H1 (cell line): ENCODE measurements around the gene FAM234A. TPM values are rescaled to one million over a fixed set of nuclear protein-coding genes. Genes with fewer than 3 reads are reported as not detected.

Experiments
- CTCF ChIA-PET: fragments of 300-600 bp; sonication (Branson Sonifier 250); formaldehyde crosslinking; loops from one replicate; lab custom pipeline; 2021; ENCODE audit not compliant: partially characterized antibody; lab: Charles Lee
- POLR2A ChIA-PET: fragments of 300-600 bp; sonication (Branson Sonifier 250); formaldehyde crosslinking; loops from one replicate; lab custom pipeline; 2021; ENCODE audit warnings: inconsistent platforms; ENCODE audit not compliant: partially characterized antibody; lab: Charles Lee
- DNase-seq, 2 experiments: peaks; one replicate each; pipeline versions ENCODE4 v3.0.0 to v3.0.0-alpha.2; 2010 to 2022; ENCODE audit warnings: low spot score in 2 of 2, low read depth in 1 of 2, mixed read lengths in 1 of 2
- FAIRE-seq: peaks from 2 replicates; lab custom pipeline; 2011; peaks lifted over from hg19 to GRCh38; lab: Jason Lieb, UNC
- H2AFZ ChIP-seq: 2 replicates; pipeline ENCODE4 v1.8.1; 2012; ENCODE audit warnings: low read length, inconsistent platforms
- H2AK5ac ChIP-seq: 2 replicates; pipeline ENCODE4 v1.6.1; 2013; ENCODE audit warnings: low read depth, low read length
- H2BK120ac ChIP-seq: replicated peaks from 2 replicates; pipeline ENCODE3; 2013; ENCODE audit warnings: low read depth, low read length, inconsistent platforms
- H2BK12ac ChIP-seq: 2 replicates; pipeline ENCODE4 v1.6.1; 2013; ENCODE audit warnings: low read depth, low read length
- H2BK15ac ChIP-seq: 2 replicates; pipeline ENCODE4 v1.6.1; 2013; ENCODE audit warnings: low read length
- H2BK20ac ChIP-seq: 2 replicates; pipeline ENCODE4 v1.6.1; 2013; ENCODE audit warnings: low read length
- H2BK5ac ChIP-seq: 2 replicates; pipeline ENCODE4 v1.6.1; 2013; ENCODE audit warnings: low read depth, low read length
- H3K14ac ChIP-seq: 2 replicates; pipeline ENCODE4 v1.6.1; 2013; ENCODE audit warnings: inconsistent platforms; ENCODE audit not compliant: insufficient read length
- H3K18ac ChIP-seq: 2 replicates; pipeline ENCODE4 v1.6.1; 2013; ENCODE audit warnings: low read length; ENCODE audit errors: extremely low read depth
- H3K23ac ChIP-seq: 2 replicates; pipeline ENCODE4 v1.6.1; 2013; ENCODE audit warnings: inconsistent platforms; ENCODE audit not compliant: insufficient read length
- H3K23me2 ChIP-seq: 2 replicates; pipeline ENCODE4 v1.6.1; 2013; ENCODE audit warnings: low read depth, low read length
- H3K27ac ChIP-seq: 2 replicates; pipeline ENCODE4 v1.6.1; 2011; ENCODE audit warnings: low read depth, low read length, inconsistent platforms
- H3K27me3 ChIP-seq, 4 experiments: replicated peaks in 1 of 4; 1 replicate in 1 of 4; 2 replicates in 3 of 4; pipeline versions ENCODE4 v1.6.1 to v1.8.1; 2011 to 2013; ENCODE audit warnings: low read length in 3 of 4, mild to moderate bottlenecking in 3 of 4, inconsistent platforms in 2 of 4, mixed read lengths in 2 of 4, moderate library complexity in 1 of 4; ENCODE audit not compliant: control insufficient read depth in 3 of 4, insufficient read depth in 3 of 4; ENCODE audit errors: extremely low read depth in 1 of 4
- H3K36me3 ChIP-seq, 4 experiments: 2 replicates each; pipeline versions ENCODE4 v1.6.1 to v1.8.1; 2011 to 2013; ENCODE audit warnings: mild to moderate bottlenecking in 4 of 4, low read length in 3 of 4, moderate library complexity in 2 of 4, control low read depth in 1 of 4, inconsistent platforms in 1 of 4; ENCODE audit not compliant: insufficient read depth in 4 of 4, control insufficient read depth in 2 of 4
- H3K4ac ChIP-seq: replicated peaks from 2 replicates; pipeline ENCODE3; 2013; ENCODE audit warnings: low read length, low read depth, mixed read lengths, inconsistent platforms; ENCODE audit not compliant: insufficient read length
- H3K4me1 ChIP-seq, 4 experiments: replicated peaks in 1 of 4; 1 replicate in 1 of 4; 2 replicates in 3 of 4; pipeline versions ENCODE4 v1.6.1 to v1.8.1; 2011 to 2013; ENCODE audit warnings: low read length in 3 of 4, inconsistent platforms in 2 of 4, mixed read lengths in 1 of 4; ENCODE audit not compliant: insufficient read depth in 4 of 4, control insufficient read depth in 3 of 4
- H3K4me2 ChIP-seq, 2 experiments: 2 replicates each; pipeline versions ENCODE4 v1.6.1 to v1.8.1; 2011 to 2013; ENCODE audit warnings: low read depth in 2 of 2, low read length in 2 of 2, control low read depth in 1 of 2, inconsistent platforms in 1 of 2, mild to moderate bottlenecking in 1 of 2; ENCODE audit not compliant: insufficient read depth in 1 of 2
- H3K4me3 ChIP-seq, 4 experiments: fragments of 200-600, 300-600 bp in 1 of 4; sonication (generic), shearing (Covaris generic), sonication (Bioruptor Twin) in 1 of 4; 2 replicates each; pipeline versions ENCODE4 v1.5.1 to v1.8.1; 2011 to 2016; ENCODE audit warnings: low read length in 4 of 4, low read depth in 3 of 4, control low read depth in 2 of 4, inconsistent platforms in 2 of 4, mild to moderate bottlenecking in 2 of 4, mixed read lengths in 1 of 4, moderate library complexity in 1 of 4; ENCODE audit not compliant: insufficient read depth in 2 of 4; ENCODE audit errors: extremely low read depth in 1 of 4
- H3K56ac ChIP-seq: replicated peaks from 2 replicates; pipeline ENCODE3; 2013; ENCODE audit warnings: low read depth, mild to moderate bottlenecking, mixed read lengths, low read length, inconsistent platforms; ENCODE audit not compliant: insufficient read length
- H3K79me1 ChIP-seq: 2 replicates; pipeline ENCODE4 v1.6.1; 2013; ENCODE audit warnings: low read depth, low read length, control low read depth
- H3K79me2 ChIP-seq, 2 experiments: 2 replicates each; pipeline versions ENCODE4 v1.6.1 to v1.8.1; 2012 to 2013; ENCODE audit warnings: low read length in 2 of 2, mild to moderate bottlenecking in 2 of 2, inconsistent platforms in 1 of 2; ENCODE audit not compliant: insufficient read depth in 2 of 2, control insufficient read depth in 1 of 2
- H3K9ac ChIP-seq, 4 experiments: replicated peaks in 1 of 4; 1 replicate in 1 of 4; 2 replicates in 3 of 4; pipeline versions ENCODE4 v1.6.1 to v1.8.1; 2011 to 2013; ENCODE audit warnings: low read depth in 3 of 4, low read length in 3 of 4, control low read depth in 2 of 4, mild to moderate bottlenecking in 2 of 4, moderate library complexity in 2 of 4, inconsistent platforms in 1 of 4; ENCODE audit errors: extremely low read depth in 1 of 4
- H3K9me3 ChIP-seq, 2 experiments: 2 replicates each; pipeline versions ENCODE4 v1.6.1 to v1.8.1; 2012 to 2013; ENCODE audit warnings: mild to moderate bottlenecking in 2 of 2, moderate library complexity in 2 of 2, control low read depth in 1 of 2, inconsistent platforms in 1 of 2, low read depth in 1 of 2, low read length in 1 of 2, mixed read lengths in 1 of 2; ENCODE audit not compliant: insufficient read depth in 2 of 2
- H4K20me1 ChIP-seq, 2 experiments: replicated peaks in 1 of 2; 2 replicates each; pipeline versions ENCODE3 to v1.8.1; 2011 to 2013; ENCODE audit warnings: inconsistent platforms in 2 of 2, low read length in 2 of 2, mild to moderate bottlenecking in 1 of 2; ENCODE audit not compliant: insufficient read depth in 2 of 2, control insufficient read depth in 1 of 2
- H4K5ac ChIP-seq: 2 replicates; pipeline ENCODE4 v1.6.1; 2013; ENCODE audit warnings: low read length, low read depth, mixed read lengths, inconsistent platforms; ENCODE audit not compliant: insufficient read length
- H4K8ac ChIP-seq: 2 replicates; pipeline ENCODE4 v1.8.0; 2013; ENCODE audit warnings: mild to moderate bottlenecking, moderate library complexity, low read length, inconsistent platforms; ENCODE audit not compliant: insufficient read depth; ENCODE audit errors: extremely low read depth
- H4K91ac ChIP-seq: replicated peaks from 2 replicates; pipeline ENCODE3; 2013; ENCODE audit warnings: low read length, mixed read lengths, inconsistent platforms; ENCODE audit not compliant: insufficient read length
- CEBPB ChIP-seq: IDR thresholded peaks from 2 replicates; pipeline ENCODE4 v1.6.1; 2012; ENCODE audit warnings: low read depth, low read length
- CHD2 ChIP-seq: IDR thresholded peaks from 2 replicates; pipeline ENCODE4 v1.6.1; 2012; ENCODE audit warnings: low read length, improper control_type of control experiment
- HDAC2 ChIP-seq, 2 experiments: fragments of 300-600 bp in 1 of 2; sonication (generic) in 1 of 2; IDR thresholded peaks; 2 replicates each; pipeline ENCODE4 v1.6.1; 2011 to 2012; ENCODE audit warnings: low read depth in 2 of 2, low read length in 2 of 2, mild to moderate bottlenecking in 2 of 2, moderate library complexity in 2 of 2, borderline replicate concordance in 1 of 2, inconsistent platforms in 1 of 2
- JUN ChIP-seq: IDR thresholded peaks from 2 replicates; pipeline ENCODE4 v1.6.1; 2011; ENCODE audit warnings: low read depth, mild to moderate bottlenecking, improper control_type of control experiment, low read length
- KDM1A ChIP-seq: fragments of 200-600, 300-600 bp; sonication (generic); IDR thresholded peaks from 2 replicates; pipeline ENCODE4 v1.7.1; 2016; ENCODE audit warnings: mild to moderate bottlenecking, low read length, borderline replicate concordance
- KDM5A ChIP-seq: fragments of 200-600 bp; IDR thresholded peaks from 2 replicates; pipeline ENCODE4 v1.7.1; 2012; ENCODE audit warnings: mild to moderate bottlenecking, low read length, inconsistent platforms, mixed read lengths
- SP1 ChIP-seq: IDR thresholded peaks from 2 replicates; pipeline ENCODE4 v1.6.1; 2011; ENCODE audit warnings: low read depth, low read length
- SP2 ChIP-seq: IDR thresholded peaks from 2 replicates; pipeline ENCODE4 v1.6.1; 2012; ENCODE audit warnings: mild to moderate bottlenecking, low read length, inconsistent platforms
- WGBS, 2 experiments: shearing (Covaris generic) in 1 of 2; methylation state at CpG; one replicate each; pipeline versions ENCODE4 v1.1.6 to v1.1.7; 2013 to 2015; ENCODE audit warnings: low lambda C conversion rate in 2 of 2, mixed read lengths in 2 of 2, inconsistent platforms in 1 of 2, low coverage in 1 of 2, missing lambda C conversion rate in 1 of 2; ENCODE audit not compliant: insufficient replicate concordance in 2 of 2, insufficient coverage in 1 of 2, insufficient read length in 1 of 2; ENCODE audit errors: extremely low coverage in 1 of 2, missing lambda C conversion rate in 1 of 2; 5-methylcytosine and 5-hydroxymethylcytosine counted together
- polyA plus RNA-seq, 7 experiments: library from polyadenylated mRNA; depleted of rRNA in 3 of 7; stranded (reverse) in 5 of 7; unstranded in 2 of 7; fragments of >200 nt in 5 of 7; fragments of 200-250 nt in 2 of 7; gene quantifications; 1 replicate in 5 of 7; 2 replicates in 1 of 7; 4 replicates in 1 of 7; pipeline versions ENCODE4 v1.2.1 to v1.2.3, GENCODE V29; 2011 to 2013; ENCODE audit warnings: missing spikeins in 2 of 7, mixed read lengths in 2 of 7
- total RNA-seq: library from RNA; stranded (reverse); fragmentation: NEBNext Ultra II Directional; extraction: Animal tissue kit (Norgen Biotek cat#: 25700); gene quantifications from 2 replicates; pipeline ENCODE4 v1.2.1, GENCODE V29; 2021

The FAM234A gene
- total and polyA plus RNA-seq, 2 of the 8 experiments (the other 6 are each of a cell fraction or from before 2014, with no cell fraction given): 80.6 to 104 TPM

DNA sequence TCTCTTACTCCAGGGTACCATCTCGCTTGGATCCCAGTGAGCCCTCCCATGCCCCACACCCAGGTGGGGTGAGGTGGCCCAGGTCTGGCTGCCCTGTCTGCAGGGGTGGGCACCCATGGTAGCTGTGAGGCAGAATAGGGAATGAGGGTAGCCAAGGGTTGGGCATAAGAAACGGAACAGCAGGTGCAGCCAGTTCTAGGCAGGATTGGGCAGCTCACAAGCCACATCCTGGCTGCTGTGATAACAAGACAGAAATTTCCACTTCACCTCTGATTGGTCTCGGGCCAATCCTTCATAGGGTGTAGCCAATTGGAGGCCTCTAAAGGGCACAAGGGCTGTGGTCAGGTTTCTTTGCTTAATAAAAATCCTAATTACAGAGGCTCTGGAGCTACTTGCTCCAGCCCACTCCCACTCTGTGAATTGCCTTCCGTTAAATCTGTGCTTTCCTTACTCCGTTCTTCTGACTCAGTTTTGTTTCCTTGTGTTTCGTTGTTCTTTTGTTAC lies 44.3 kb downstream of the FAM234A start:
- Histone ChIP-seq H2AFZ (no peak overlapping the region), H3K4me2 (no peak overlapping the region), H3K9ac (no peak overlapping the region), H2BK20ac (no peak overlapping the region), H3K4ac (no peak overlapping the region), H3K4me1 (peaks cover 0 to 7% (median 5%) of the 10 kb centered on the region in 4 experiments; a peak in 5 of 7 replicates), H3K23ac (no peak overlapping the region), H3K4me3 (no peak overlapping the region), H2BK5ac (no peak overlapping the region), H3K79me1 (no peaks in the 10 kb centered on the region), H3K36me3 (no peaks in the 10 kb centered on the region), H3K23me2 (peaks cover 11% of the 10 kb centered on the region; the same call in 1 of the 2 replicates), H4K20me1 (peaks cover 0 to 3% of the 10 kb centered on the region in 2 experiments), H2BK12ac (no peak overlapping the region), H4K5ac (no peak overlapping the region), H3K79me2 (no peaks in the 10 kb centered on the region), H3K9me3 (no peaks in the 10 kb centered on the region), H2AK5ac (no peak overlapping the region), H2BK120ac (no peak overlapping the region), H4K8ac (no peak overlapping the region; the same call in 1 of the 2 replicates), H3K27ac (no peak overlapping the region), H3K14ac (no peak overlapping the region), H2BK15ac (no peak overlapping the region), H3K18ac (no peak overlapping the region), H3K56ac (no peak overlapping the region), H4K91ac (no peak overlapping the region), H3K27me3 (peaks cover 18 to 53% (median 43%) of the 10 kb centered on the region in 4 experiments)
- FAIRE-seq (peak; percentile 82), DNase-seq (no peak)
- TF ChIP-seq CEBPB (no peak), JUN (0 out of 2 replicates have a peak, but pooled peaks have one; percentile 3), KDM5A (no peak), HDAC2 (IDR thresholded peaks at IDR 0.05; ENCODE audit: borderline replicate concordance in 1 of 2, low read depth in 2 of 2, low read length in 2 of 2) (no peak), KDM1A (no peak), SP2 (peak; percentile 20; the same call in 1 of the 2 replicates), SP1 (peak; percentile 92), CHD2 (peak; percentile 65; the same call in 1 of the 2 replicates)
- WGBS, 2 experiments: 76% methylated on average over 6 of the region's 6 CpGs; no CpG with 5 or more reads in 1 of the 2 experiments
- ChIA-PET POLR2A (interaction anchor here (0.7 to 1.6 kb wide), 5 partner anchors 9 to 99 kb away, joined by 3 to 7 read pairs (median 4); partner anchors contain the start of genes HBQ1 and LUC7L), CTCF (interaction anchor here (0.6 to 1.9 kb wide), 8 partner anchors 9 to 172 kb away, joined by 3 to 7 read pairs (median 4); no protein-coding TSS in a partner anchor)
